Breast epithelium (tissue), 3 donors: Measurements from ENCODE around the gene ADCY4.

Experiments used
- CTCF ChIP-seq, 3 donors: fragments of 450-650 bp; IDR thresholded peaks; one replicate each; pipeline ENCODE4 v1.5.1; 2016 to 2017; ENCODE audit warnings: antibody characterized with exemption in 3 of 3, mild to moderate bottlenecking in 3 of 3, moderate library complexity in 3 of 3
- POLR2A ChIP-seq: fragments of 450-650 bp; IDR thresholded peaks from one replicate; pipeline ENCODE4 v1.6.1; 2016; ENCODE audit warnings: antibody characterized with exemption, mild to moderate bottlenecking, moderate library complexity
- POLR2AphosphoS5 ChIP-seq, 3 donors: sonication (generic); formaldehyde crosslinking; IDR thresholded peaks; one replicate each; pipeline ENCODE4 v1.6.1; 2017; ENCODE audit warnings: antibody characterized with exemption in 3 of 3

DNA sequence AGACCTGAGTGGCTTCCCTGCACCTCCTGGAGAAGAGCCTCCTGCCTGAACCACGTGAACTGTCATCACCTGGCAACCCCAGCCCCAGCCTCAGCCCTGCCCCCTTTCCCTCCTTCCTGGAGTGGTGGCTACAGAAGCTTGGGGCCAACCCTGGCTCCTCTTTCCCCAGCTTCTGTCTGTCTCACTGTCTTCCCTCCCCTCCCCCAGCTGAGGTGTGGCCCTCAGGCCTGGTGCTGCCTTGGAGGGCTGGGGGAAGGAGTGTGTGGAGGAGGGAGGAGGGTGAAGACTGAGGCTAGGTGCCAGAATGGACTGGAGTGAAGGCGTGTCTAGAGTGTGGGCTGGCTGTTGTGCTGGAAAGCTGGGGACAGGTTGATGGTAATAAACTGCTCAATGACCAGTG lies 42.8 kb upstream of the ADCY4 start:
- TF ChIP-seq POLR2A (no peak), CTCF (IDR thresholded peaks at IDR 0.05) (no peak), POLR2AphosphoS5 (IDR thresholded peaks at IDR 0.05) (no peak)
